Stimulated activated CD8-positive, alpha-beta memory T cell treated with anti-CD3 and anti-CD28 coated beads, Interleukin-7, amount 100 ng/mL, for 1 hour (primary cell): ENCODE results near the gene TMEM244.
"Not testable (repeated sequence)": the region's sequence is repeated elsewhere in the genome, so short reads cannot be mapped to it uniquely, and the experiment has no call there.

Experiments
- DNase-seq, 2 donors: peaks; one replicate each; pipeline ENCODE4 v3.0.0-alpha.2; 2020; ENCODE audit warnings: low read depth in 2 of 2

TMEM244 gene

GRCh38 chr6:129812145-129812777 lies 48.9 kb downstream of the TMEM244 start:
- DNase-seq: no peak

GRCh38 chr6:129807141-129807540 lies 54.0 kb downstream of the TMEM244 start:
- DNase-seq: not testable (repeated sequence)

GRCh38 chr6:129802920-129803319 lies 58.2 kb downstream of the TMEM244 start:
- DNase-seq: not testable (repeated sequence)

- DNase-seq: no peak
Observed at GRCh38 chr6:129801909-129802308, 59.2 kb downstream of the TMEM244 start.

GRCh38 chr6:129795261-129795660 lies 65.9 kb downstream of the TMEM244 start:
- DNase-seq: no peak

- DNase-seq: no peak
Observed at GRCh38 chr6:129793447-129793846, 67.7 kb downstream of the TMEM244 start.

GRCh38 chr6:129792049-129792448 lies 69.1 kb downstream of the TMEM244 start:
- DNase-seq: no peak

- DNase-seq: no peak
Observed at GRCh38 chr6:129790785-129791184, 70.3 kb downstream of the TMEM244 start.

GRCh38 chr6:129789974-129790373 lies 71.1 kb downstream of the TMEM244 start:
- no peak for DNase-seq

GRCh38 chr6:129787816-129788215 lies 73.3 kb downstream of the TMEM244 start:
- DNase-seq: no peak

- no peak for DNase-seq
Observed at GRCh38 chr6:129786548-129786947, 74.6 kb downstream of the TMEM244 start.

- DNase-seq: no peak
Observed at GRCh38 chr6:129785756-129786135, 75.4 kb downstream of the TMEM244 start.

GRCh38 chr6:129785047-129785755 lies 75.9 kb downstream of the TMEM244 start:
- no peak for DNase-seq
